ENCODE data around the gene DLGAP5.
A peak's percentile ranks its signal among the peaks of the same experiment; 100 is the strongest.

The DLGAP5 gene

DNA sequence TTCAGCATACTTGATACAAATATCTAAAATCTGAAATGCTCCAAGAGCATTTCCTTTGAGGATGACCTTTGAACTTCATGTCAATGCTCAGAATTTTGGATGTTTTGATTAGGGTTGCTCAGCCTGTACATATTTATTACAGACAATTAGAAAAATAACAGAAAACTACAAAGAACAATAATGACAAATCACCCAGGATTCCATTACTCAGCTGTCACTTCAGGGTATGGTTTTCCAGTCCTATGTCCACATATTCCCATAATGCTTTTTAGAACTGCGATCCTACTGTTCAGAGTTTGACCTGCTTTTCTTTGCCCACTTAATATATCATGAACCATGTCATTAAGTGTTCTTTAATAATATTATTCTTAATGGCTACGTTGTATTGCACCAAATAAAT, 11.4 kb downstream of the DLGAP5 start:
- FAIRE-seq, result no peak

DNA sequence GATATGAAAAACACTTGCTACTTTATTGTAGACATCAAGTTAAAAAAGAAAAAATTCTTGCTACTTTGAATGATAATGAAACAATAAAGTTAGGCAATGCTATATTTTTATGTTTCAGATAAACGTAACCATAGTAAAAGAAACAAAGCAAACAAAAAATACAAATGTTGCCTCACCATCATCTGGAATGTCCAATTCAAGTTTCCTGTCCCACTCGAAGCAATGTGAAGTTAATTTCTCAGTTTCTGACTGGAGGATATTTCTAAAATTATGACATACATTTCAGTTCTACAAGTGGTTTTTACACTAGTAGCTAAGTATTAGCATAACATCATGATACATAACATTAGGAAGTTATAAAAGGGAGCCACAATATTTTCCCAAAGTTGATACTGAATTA, 20.9 kb downstream of the DLGAP5 start:
- no peak for FAIRE-seq

DNA sequence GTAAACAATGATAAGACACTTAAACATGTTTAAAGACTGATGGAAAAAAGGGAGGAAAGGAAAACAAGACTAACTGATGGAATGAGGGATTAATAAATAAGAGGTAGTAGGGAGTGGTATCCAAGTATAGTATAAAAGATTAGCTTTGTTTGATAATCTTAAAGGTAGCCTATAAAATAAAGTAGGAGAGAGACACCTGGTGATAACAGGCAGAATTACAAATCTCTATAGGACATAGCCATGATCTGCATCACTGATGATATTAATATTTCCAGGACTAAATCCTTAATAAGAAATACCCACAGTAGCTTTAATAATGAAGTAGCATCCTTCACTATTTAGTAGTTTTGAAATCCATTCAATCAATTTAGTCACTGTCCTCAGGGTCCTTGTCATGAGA, 30.4 kb downstream of the DLGAP5 start:
- FAIRE-seq, result peak; percentile 94

DNA sequence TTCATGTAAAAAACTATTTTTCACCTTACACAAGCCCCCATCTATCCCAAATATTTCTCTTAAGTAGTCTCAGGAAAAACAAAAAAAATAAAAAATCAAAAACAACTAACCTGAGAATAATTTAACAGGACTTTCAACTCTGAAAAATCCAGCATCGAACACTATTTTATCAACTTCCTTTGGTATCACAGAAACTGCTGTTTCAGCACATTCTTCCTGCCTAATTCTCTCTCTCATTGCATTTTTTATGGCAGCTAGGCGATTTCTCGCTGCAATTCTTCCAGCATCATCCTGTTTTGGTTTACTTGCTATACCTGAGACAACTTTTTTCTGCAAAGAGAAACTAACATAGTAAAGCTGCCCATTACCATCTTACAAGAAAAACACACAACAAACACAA, 33.0 kb downstream of the DLGAP5 start:
- FAIRE-seq, result no peak

DNA sequence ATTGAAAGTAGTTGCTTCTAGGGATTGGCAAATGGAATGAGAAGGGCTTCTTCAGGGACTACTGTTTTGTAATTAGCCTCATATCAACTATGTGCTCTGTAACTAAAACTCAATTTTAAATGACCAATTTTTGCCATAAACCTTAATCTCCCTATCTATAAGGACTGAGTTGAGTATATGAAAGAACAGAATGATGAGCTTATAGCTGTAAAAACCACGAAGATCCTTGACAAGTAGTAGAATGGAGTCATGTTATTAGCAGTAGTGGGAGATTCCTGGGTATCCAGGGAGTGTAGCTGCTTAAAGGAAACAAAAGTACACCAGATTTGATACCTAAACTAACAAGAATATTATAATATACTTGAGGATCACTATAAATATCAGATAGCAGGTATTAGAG, 34.3 kb downstream of the DLGAP5 start:
- no peak for FAIRE-seq

DNA sequence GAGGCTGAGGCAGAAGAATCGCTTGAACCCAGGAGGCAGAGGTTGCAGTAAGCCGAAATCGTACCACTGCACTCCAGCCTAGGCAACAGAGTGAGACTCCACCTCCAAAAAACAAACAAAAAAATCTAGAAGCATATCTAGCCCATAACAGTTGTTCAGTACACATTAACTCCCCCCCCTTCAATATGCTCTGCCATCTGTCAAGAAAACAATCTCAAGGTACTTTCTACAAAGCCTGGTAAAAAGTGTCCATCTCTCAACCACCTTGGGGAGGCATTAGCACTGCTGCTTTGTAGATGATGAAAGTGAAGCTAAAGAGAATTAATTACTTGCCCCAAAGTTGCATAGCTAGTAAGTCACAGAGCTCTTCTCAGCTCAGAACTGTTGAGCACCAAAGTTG, 37.4 kb downstream of the DLGAP5 start:
- no peak for FAIRE-seq

DNA sequence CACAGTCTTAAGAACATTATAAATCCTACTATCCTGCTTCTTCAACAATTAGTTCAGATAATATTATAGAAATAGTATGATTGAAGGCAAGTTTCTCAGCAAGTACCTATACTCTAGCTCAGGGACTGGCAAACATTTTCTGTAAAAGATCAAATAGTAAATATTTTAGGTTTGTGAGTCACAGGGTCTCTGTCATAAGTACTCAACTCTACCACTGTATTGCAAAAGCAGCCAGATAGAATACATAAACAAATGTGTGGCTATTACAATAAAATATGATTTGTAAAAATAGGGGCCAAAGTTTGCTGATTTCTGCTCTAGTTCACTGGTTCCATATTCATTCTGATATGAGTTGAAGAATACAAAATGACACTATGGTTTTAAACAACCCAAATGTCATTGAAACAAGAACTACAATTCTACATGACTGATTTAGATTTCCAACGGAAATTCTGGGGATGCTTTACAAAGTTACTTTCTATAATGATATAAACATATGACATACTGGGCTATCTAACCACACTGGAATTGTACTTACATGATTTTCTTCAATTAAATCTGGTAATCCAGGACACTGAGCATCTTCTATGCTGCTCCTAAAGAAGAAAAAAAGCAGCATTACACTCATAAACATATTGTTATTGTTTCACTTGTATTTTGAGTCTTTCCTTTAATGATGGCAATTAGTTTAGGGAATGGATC, 39.2 kb downstream of the DLGAP5 start:
- no peak for FAIRE-seq

DNA sequence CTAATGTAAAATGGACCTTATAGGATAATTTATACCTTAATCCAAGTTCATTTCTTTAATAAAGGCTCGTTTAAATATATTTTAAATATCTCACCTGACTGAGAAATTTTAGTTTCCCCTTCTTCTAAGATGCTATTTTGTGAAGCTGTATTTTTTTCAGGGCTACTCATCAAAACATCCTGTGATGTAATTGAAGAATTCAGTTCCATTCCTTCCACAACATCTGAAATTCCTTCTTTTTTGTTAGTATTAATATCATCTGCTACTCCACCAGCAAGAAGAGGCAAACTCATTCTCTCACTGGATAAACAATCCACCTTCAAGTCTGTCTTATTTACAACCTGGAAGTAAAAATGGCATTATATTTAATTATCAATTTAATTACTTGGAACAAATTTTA, 39.8 kb downstream of the DLGAP5 start:
- no peak for FAIRE-seq

DNA sequence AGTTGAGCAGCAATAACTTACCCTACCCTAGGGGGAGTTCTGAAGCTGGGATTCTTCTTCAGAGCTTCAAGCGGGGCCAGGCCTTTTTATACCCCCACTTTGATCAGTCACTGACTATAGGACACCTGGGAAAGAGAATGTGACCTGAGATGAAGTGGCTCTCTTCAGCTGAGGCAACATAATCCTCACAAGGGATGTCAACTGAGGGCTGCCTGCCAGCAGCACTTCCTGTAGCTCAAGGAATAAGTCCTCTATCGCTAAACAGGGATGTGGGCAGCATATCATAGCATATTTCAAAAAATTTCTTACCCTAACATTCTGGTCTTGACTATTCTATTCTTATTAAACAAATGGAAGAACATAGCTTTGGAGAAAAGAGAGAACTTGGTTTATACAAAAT, 45.0 kb downstream of the DLGAP5 start:
- no peak for FAIRE-seq

DNA sequence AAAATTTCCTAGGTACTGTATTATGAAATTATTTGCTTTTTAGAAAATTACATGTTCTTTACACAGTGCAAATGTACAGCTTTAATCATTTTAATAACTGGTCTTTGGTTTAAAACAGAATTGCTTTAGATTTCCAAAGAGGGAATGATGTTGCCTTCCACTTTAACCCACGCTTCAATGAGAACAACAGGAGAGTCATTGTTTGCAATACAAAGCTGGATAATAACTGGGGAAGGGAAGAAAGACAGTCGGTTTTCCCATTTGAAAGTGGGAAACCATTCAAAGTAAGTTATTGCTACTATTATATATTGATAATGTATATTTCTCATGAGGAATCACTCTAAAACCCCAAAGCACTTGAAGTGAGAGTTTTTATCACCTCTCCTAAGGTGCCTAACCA, 48.9 kb downstream of the DLGAP5 start:
- no peak for FAIRE-seq

DNA sequence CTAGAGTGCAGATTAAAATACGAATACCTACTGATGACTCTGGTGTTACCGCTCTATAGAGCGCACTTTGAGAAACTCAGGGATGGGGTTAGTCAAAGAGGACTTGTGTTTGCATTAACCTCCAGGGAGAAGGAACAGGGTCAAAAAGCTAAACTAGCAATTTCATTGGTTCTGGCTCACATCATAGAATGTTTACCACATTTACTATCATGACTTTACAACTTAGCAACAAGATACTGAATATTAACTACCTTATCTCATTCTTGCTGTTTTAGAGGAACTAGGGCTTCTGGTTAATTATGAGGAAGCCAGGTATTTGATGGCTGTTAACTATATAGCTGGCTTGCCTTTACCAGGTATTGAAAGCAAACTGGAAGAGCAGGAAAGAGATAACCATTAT, 49.6 kb downstream of the DLGAP5 start:
- no peak for FAIRE-seq

DNA sequence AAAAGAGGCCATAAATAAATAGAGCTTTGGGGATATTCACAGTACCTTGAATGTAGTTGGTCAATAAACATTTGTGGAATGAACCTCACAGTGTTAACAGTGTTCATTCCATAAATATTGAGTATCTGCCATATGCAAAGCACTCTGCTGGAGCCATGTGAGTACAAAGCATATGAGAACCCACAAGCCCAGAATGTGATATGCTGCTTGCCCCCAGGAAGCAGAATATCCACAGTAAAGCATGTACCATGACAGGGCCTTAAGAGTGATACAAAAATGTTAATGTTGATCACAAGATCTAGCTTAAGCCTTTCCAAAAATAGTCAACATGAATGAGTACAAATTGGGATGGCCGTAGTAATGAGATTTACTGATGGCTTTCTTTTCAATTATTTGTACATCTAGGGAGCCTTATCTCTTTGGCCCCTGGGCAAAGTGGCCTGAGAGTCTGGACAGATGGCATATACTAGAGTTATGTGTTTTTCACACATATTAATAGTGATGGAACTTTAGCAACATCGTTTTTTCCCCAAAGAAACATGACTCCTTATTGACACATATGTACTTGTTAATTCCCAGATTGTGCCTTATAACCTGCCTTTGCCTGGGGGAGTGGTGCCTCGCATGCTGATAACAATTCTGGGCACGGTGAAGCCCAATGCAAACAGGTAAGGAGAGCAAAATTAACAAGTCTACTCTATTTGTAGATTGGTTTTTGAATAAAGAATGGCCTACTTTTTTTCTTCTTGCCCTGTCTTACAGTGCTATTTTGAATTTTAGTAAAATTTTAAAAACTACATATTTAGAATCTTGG, 51.5 kb downstream of the DLGAP5 start:
- FAIRE-seq, result no peak

DNA sequence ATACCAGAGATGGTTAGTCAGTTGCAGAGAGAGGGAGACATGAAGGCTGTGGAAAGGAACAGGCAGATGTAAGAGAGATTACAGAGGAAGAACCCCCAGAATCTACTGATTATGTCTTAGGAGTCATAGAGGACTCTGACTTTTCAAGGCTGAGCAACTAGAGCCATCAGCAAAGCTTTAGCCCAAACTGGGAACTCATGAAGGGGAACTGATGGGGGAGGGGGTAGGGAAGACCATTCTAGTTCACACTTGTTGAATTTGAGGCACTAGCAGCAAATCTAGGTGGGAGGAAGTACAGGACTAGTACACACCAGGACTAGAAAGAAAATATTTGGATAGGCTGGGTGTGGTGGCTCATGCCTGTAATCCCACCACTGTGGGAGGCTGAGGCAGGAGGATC, 52.2 kb downstream of the DLGAP5 start:
- no peak for FAIRE-seq

DNA sequence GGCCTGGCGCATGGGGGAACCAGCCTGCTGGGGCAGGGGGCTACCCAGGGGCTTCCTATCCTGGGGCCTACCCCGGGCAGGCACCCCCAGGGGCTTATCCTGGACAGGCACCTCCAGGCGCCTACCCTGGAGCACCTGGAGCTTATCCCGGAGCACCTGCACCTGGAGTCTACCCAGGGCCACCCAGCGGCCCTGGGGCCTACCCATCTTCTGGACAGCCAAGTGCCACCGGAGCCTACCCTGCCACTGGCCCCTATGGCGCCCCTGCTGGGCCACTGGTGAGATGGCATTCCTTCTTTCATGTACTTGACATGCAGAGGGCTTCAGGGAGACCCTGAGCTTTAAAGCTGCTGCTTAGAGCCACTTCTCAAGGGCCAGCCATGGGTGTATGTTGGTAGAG, 53.3 kb downstream of the DLGAP5 start:
- no peak for FAIRE-seq

DNA sequence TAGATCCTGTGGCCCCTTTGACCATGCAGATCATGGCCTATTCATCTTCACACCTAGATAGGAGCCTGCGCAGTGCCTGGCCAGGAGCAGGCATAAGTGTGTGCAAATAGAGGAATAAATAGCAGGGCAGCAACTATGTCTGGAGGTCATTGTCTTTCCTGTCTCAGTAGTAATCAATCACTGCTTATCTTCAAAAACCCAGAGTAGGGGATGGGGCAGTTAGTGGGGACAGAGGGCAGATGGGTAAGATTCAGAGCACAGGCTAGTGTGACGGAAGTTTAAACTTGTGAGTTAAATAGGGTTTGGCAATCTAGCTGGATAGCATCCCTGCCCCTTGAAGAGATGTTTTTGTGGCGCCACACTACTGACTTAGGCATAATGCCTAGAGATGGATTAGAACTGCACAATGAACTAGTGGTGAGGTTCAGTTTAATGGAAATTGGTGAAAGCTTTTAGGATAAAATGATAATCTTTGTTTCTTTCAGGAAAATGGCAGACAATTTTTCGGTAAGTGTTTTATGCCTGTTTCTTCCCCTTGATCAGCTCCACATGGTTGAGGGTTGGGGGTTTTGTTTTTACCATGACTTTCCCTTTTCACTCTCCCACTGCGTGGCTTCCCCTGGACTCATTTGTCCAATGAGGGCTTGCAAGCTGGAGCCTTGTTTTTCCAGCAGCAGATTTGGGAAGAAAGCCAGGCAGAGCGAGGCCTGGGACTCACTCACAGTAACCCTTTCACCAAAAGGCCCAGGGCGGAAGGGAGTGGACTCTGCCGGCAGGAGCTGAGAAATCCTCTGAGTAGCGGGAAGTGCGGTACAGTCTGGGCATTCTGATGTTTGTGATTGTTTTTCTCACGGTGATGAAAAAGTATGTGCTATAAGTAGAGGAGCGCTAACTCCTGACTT, 54.2 kb downstream of the DLGAP5 start:
- no peak for FAIRE-seq

DNA sequence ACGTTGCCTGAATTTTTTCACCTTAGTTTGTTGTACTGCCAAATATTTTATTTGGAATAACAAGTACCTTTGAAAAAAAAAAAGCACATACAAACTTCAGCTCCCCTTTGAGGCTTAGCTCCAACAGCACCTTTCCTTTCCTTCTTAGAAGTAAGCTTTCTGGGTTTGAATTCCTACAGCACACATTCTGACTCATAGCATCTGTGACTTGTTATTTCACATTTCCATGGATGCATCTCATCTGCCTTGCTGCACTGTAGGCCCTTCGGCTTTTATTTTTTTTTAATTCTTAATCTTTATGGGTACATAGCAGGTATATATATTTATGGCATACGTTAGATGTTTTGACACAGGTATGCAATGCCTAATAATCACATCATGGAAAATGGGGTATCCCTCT, 55.1 kb downstream of the DLGAP5 start:
- FAIRE-seq, result no peak

DNA sequence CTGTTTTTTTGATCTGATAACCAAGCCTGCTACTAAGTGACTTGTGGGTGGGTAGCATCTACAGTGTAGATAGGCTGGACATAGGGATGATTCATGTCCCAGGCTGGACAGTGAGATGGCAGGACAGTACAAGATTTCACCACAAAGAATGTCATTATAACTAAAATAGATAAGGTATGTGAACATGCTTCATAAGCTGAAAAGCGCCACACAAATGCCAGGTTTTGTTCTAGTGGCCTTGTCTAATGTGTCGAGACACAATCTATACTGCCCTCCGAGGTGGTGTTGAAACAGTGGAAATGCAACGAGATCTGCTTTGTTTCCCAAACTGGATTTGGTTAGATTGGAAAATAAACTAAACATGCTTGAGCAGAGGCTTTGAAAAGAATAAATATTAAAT, 58.0 kb downstream of the DLGAP5 start:
- FAIRE-seq, result no peak

DNA sequence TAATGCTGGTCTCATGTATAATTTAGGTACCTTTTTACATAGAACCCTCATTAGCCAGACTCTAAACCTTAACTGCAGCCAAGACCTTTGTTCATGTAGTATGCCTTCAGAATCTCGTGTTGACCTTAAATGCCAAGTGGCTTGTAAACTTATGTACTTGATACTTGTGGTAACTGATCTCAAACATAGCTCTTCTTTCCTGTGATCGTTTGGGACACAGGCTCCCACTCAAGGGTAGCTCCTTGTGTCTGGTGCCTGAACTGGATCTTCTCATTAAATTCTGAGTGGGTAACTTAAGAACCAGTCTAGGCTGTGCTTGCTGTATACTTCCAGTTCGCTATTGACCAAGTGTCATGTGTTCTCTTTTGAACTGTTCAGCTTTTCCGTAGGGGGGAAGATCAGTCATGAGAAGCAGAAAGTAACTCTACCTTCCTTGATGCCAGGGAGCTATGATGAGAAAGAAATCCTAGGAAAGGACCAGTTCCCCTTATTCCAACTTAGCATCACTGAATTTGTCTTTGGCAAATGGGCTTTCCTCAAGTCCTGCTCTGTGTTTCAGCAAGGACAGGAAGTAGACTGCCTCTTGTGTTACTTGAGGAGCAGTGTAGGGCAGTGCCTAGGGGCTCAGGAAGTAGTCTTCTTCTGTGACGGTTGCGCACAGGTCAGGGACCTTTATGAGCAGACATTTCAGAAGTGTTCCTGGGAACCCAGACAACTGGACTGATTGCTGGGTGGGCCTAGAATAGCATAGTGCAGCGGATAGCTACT, 59.8 kb downstream of the DLGAP5 start:
- FAIRE-seq, result no peak

DNA sequence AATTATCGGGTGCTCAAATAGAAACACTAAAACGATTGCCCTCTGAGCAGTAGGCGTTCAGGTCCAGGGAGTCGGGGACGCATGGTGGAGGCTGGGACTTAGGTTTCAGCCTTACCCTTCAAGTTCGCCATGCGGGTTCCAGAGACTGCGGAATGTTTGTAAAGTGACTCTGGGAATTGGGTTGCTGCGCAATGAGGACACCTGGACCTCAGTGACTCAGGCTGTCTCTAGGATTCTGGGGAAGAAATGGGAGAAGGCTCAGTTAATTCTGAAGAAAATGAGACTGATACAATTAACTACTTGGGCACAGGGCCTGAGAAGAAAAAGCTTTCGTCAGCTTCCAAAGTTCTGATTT, 61.2 kb downstream of the DLGAP5 start:
- no peak for FAIRE-seq

DNA sequence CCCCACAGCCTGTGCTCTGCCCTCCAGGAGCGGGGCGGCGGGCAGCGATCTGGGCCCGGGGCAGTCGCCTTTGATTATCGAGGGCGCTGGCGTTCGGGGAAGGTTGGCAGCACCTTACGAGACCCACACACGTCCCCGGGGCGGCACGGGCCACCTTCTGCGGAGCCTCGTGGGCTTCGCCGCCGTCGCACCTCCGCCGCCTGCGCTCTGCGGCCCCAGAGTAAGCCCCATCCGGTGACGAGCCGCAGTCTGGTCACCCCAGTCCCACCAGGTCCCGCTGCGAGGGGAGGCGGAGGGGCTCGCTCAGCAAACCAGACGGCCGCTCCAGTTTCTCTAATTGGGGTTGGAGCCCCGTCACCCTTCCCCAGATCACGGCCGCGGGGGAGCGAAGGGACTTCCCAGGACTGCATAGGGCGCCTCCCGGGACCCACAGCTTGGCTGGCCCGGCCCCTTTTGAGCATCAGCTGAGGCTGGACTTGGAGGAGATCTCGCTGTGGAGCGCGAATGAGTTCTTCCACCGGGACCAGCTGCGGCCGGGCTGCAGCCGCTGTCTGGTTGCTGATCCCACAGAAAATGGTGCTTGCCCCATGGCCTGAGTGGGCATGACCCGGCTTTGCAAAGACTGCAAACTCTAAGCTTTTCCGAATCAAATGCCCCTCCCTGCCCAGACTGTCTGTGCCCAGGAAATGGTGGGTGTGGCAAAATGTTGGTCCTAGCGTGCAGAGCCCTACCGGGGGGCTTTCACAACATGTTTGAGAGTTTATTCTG, 61.8 kb downstream of the DLGAP5 start:
- FAIRE-seq, result no peak

DNA sequence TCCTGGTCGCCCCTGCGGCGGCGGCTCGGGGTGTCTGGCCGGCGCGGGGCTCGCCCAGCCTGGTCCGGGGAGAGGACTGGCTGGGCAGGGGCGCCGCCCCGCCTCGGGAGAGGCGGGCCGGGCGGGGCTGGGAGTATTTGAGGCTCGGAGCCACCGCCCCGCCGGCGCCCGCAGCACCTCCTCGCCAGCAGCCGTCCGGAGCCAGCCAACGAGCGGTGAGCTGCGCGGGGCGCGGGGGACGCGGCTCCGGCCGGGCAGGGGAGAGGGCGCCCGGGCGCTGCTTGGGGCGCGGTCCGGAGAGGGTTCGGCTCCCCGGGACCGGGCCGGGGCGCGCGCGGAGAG, 62.3 kb downstream of the DLGAP5 start, which contains the start of gene LGALS3:
Gene LGALS3 (plus strand): TSS at position 167 of the 342 bp plus-strand sequence. CDS start 8,122 bp downstream, outside the sequence.
- no peak for FAIRE-seq
